Breast epithelium (tissue), 3 donors: ENCODE data around the gene RFTN1.

Experiments used
- CTCF ChIP-seq, 3 donors: fragments of 450-650 bp; IDR thresholded peaks; one replicate each; pipeline ENCODE4 v1.5.1; 2016 to 2017; ENCODE audit warnings: antibody characterized with exemption in 3 of 3, mild to moderate bottlenecking in 3 of 3, moderate library complexity in 3 of 3
- POLR2A ChIP-seq: fragments of 450-650 bp; IDR thresholded peaks from one replicate; pipeline ENCODE4 v1.6.1; 2016; ENCODE audit warnings: antibody characterized with exemption, mild to moderate bottlenecking, moderate library complexity
- POLR2AphosphoS5 ChIP-seq, 3 donors: sonication (generic); formaldehyde crosslinking; IDR thresholded peaks; one replicate each; pipeline ENCODE4 v1.6.1; 2017; ENCODE audit warnings: antibody characterized with exemption in 3 of 3

GRCh38 chr3:16506451-16506850 lies 7.0 kb downstream of the RFTN1 start:
- no peak for TF ChIP-seq POLR2A
- TF ChIP-seq CTCF (IDR thresholded peaks at IDR 0.05): no peak
- TF ChIP-seq POLR2AphosphoS5 (IDR thresholded peaks at IDR 0.05): no peak
